HCT116 (cell line): ENCODE measurements around the gene ACVR1B. TPM values are rescaled to one million over a fixed set of nuclear protein-coding genes. Genes with fewer than 3 reads are reported as not detected.

Experiments
- ATAC-seq: fragments of 200-7000 bp; cut with Tn5 transposase; 2 replicates; pipeline ENCODE4 v1.9.1; 2020; ENCODE audit warnings: mild to moderate bottlenecking, moderate library complexity
- BruUV-seq: library from RNA; stranded (reverse); fragments of 400-500 nt; replicated peaks from 2 replicates; lab custom pipeline; 2021; lab: Mats Ljungman, UMichigan
- CTCF ChIA-PET: fragments of 300-600 bp; sonication (Branson Sonifier 250); formaldehyde crosslinking; loops from one replicate; lab custom pipeline; 2021; ENCODE audit warnings: antibody characterized with exemption; lab: Charles Lee
- POLR2A ChIA-PET: fragments of 300-600, 350-600 bp; sonication (Branson Sonifier 250); formaldehyde crosslinking; loops from one replicate; lab custom pipeline; 2021; ENCODE audit warnings: antibody characterized with exemption; lab: Charles Lee
- RAD21 ChIA-PET, 2 experiments: fragments of 300-600 bp; sonication (Branson Sonifier 250); formaldehyde crosslinking; loops; one replicate each; lab custom pipeline; 2023; ENCODE audit warnings: low total read pairs in 2 of 2; ENCODE audit not compliant: uncharacterized antibody in 2 of 2, unreplicated experiment in 2 of 2, low non-redundant PET in 1 of 2; lab: Charles Lee
- DNase-seq: peaks from one replicate; pipeline ENCODE4 v3.0.0-alpha.2; 2010; ENCODE audit warnings: low read depth, low spot score
- H2AFZ ChIP-seq: fragments of 200-600 bp; shearing (Covaris generic), sonication (generic); 2 replicates; pipeline ENCODE4 v1.6.1; 2017; ENCODE audit warnings: low read depth, mixed run types, mixed read lengths, antibody characterized with exemption, low read length; ENCODE audit not compliant: poor library complexity, severe bottlenecking
- H3K27ac ChIP-seq: 2 replicates; pipeline ENCODE4 v1.5.1; 2012; ENCODE audit warnings: low read depth, low read length
- H3K27me3 ChIP-seq: fragments of 200-600 bp; sonication (generic); 2 replicates; pipeline ENCODE4 v1.6.1; 2016; ENCODE audit warnings: mixed run types, low read length, mixed read lengths; ENCODE audit not compliant: insufficient read depth
- H3K36me3 ChIP-seq, 2 experiments: fragments of 200-500 bp in 1 of 2; fragments of 200-600 bp in 1 of 2; sonication (Bioruptor generic) in 1 of 2; sonication (generic) in 1 of 2; 2 replicates each; pipeline versions ENCODE4 v1.5.1 to v1.6.1; 2014 to 2016; ENCODE audit warnings: low read length in 2 of 2, inconsistent platforms in 1 of 2, mixed read lengths in 1 of 2, mixed run types in 1 of 2; ENCODE audit not compliant: insufficient read depth in 2 of 2, control insufficient read depth in 1 of 2
- H3K4me1 ChIP-seq, 2 experiments: fragments of 200-600 bp in 1 of 2; sonication (generic) in 1 of 2; 2 replicates each; pipeline versions ENCODE4 v1.5.1 to v1.6.1; 2012 to 2017; ENCODE audit warnings: low read length in 2 of 2, inconsistent platforms in 1 of 2, mild to moderate bottlenecking in 1 of 2, mixed read lengths in 1 of 2, mixed run types in 1 of 2, moderate library complexity in 1 of 2; ENCODE audit not compliant: insufficient read depth in 2 of 2, control insufficient read depth in 1 of 2
- H3K4me2 ChIP-seq: fragments of 200-600 bp; sonication (generic); 2 replicates; pipeline ENCODE4 v1.6.1; 2017; ENCODE audit warnings: mixed run types, low read length, mixed read lengths
- H3K4me3 ChIP-seq, 2 experiments: fragments of 200-600 bp in 1 of 2; sonication (generic) in 1 of 2; replicated peaks in 1 of 2; 2 replicates each; pipeline ENCODE4 v1.5.1; 2011 to 2016; ENCODE audit warnings: low read length in 2 of 2, control low read depth in 1 of 2, low read depth in 1 of 2, mild to moderate bottlenecking in 1 of 2, mixed read lengths in 1 of 2, mixed run types in 1 of 2
- H3K79me2 ChIP-seq: fragments of 200-600 bp; sonication (generic); 2 replicates; pipeline ENCODE4 v1.6.1; 2017; ENCODE audit warnings: mild to moderate bottlenecking, mixed run types, low read length, moderate library complexity, mixed read lengths; ENCODE audit not compliant: insufficient read depth
- H3K9ac ChIP-seq: fragments of 200-600 bp; sonication (generic); 2 replicates; pipeline ENCODE4 v1.6.1; 2016; ENCODE audit warnings: low read length, mixed read lengths
- H3K9me2 ChIP-seq: fragments of 200-600 bp; sonication (generic), shearing (Covaris generic); 2 replicates; pipeline ENCODE4 v1.6.1; 2017; ENCODE audit warnings: mixed run types, mild to moderate bottlenecking, moderate library complexity; ENCODE audit not compliant: insufficient read depth
- H3K9me3 ChIP-seq, 2 experiments: fragments of 200-500 bp in 1 of 2; fragments of 200-600 bp in 1 of 2; sonication (Bioruptor generic) in 1 of 2; sonication (generic) in 1 of 2; 2 replicates each; pipeline ENCODE4 v1.6.1; 2014 to 2017; ENCODE audit warnings: low read length in 2 of 2, mixed read lengths in 2 of 2, inconsistent platforms in 1 of 2, low read depth in 1 of 2, mild to moderate bottlenecking in 1 of 2, mixed run types in 1 of 2, moderate library complexity in 1 of 2; ENCODE audit not compliant: control insufficient read depth in 1 of 2, insufficient read depth in 1 of 2
- H4K20me1 ChIP-seq: fragments of 200-600 bp; sonication (generic), shearing (Covaris generic); 2 replicates; pipeline ENCODE4 v1.6.1; 2017; ENCODE audit warnings: mixed run types, mild to moderate bottlenecking, moderate library complexity; ENCODE audit not compliant: insufficient read depth
- CBX3 ChIP-seq: IDR thresholded peaks from 2 replicates; pipeline ENCODE4 v1.6.1; 2012; ENCODE audit warnings: low read depth
- EGR1 ChIP-seq: IDR thresholded peaks from 2 replicates; pipeline ENCODE4 v1.6.1; 2012; ENCODE audit warnings: low read depth
- RAD21 ChIP-seq: IDR thresholded peaks from 2 replicates; pipeline ENCODE4 v1.6.1; 2012; ENCODE audit warnings: low read depth, mild to moderate bottlenecking
- YY1 ChIP-seq: IDR thresholded peaks from 2 replicates; pipeline ENCODE4 v1.6.1; 2011; ENCODE audit warnings: low read length, low read depth, moderate library complexity, mild to moderate bottlenecking; ENCODE audit not compliant: insufficient replicate concordance; ENCODE audit errors: extremely low read depth
- intact Hi-C: fragments of 100-400 bp; cut with micrococcal nuclease; formaldehyde crosslinking; loops from 2 replicates; pipeline ENCODE4 v1.10.0; 2022
- total RNA-seq: library from RNA; stranded (reverse); gene quantifications from one replicate; pipeline ENCODE4 v1.2.1, GENCODE V29; 2021; ENCODE audit not compliant: unreplicated experiment
- TF ChIP-seq, protein P1 (sequence below), 3 experiments: fragments of 200-600 bp in 1 of 3; sonication (generic) in 1 of 3; IDR thresholded peaks in 2 of 3; conservative IDR thresholded peaks in 1 of 3; 2 replicates each; pipeline ENCODE4 v1.5.1; 2012 to 2017; ENCODE audit warnings: low read depth in 2 of 3, low read length in 2 of 3, antibody characterized with exemption in 1 of 3, borderline replicate concordance in 1 of 3, control low read depth in 1 of 3, mild to moderate bottlenecking in 1 of 3, mixed read lengths in 1 of 3, mixed run types in 1 of 3, moderate library complexity in 1 of 3; ENCODE audit not compliant: insufficient read depth in 1 of 3

ACVR1B gene
- total RNA-seq, 1 experiment from 2014 or later = 22.7 TPM

DNA sequence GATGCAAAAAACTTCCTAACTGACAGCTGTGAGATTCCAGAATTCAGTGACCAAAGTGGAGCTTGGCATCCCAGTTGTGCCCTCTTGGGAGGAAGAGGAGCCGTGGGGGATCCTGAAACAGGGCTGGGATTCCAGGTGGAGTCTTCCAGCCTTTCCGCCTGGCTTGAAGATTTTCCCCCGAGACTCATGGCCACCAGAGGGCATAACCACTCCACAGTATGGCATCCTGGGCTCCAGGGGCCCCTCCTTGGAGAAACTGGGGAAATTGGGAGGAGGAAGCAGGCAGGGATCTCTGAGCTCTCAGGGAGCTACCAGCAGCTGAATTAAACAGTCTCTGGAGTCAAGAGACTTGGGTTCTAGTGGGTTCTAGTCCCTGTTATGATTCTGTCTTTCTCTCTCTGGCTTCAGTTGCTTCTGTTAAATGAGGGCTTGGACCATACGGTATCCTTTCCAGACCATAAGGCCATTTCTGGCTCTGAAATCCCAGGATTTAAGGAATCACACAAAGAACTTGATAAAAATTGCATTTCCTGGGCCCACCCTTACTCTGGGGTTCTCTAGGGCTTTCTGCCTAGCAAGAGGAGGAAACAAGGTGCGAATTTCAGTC, 52.6 kb downstream of the ACVR1B start:
- H4K20me1 ChIP-seq = no peaks in the 10 kb centered on the region
- intact Hi-C loops = loop anchor here (1.0 kb wide), 2 partner anchors 19 to 116 kb away; no protein-coding TSS in a partner anchor
- H3K4me2 ChIP-seq = no peak overlapping the region
- no peaks in the 10 kb centered on the region for H3K9me2 ChIP-seq
- no peaks in the 10 kb centered on the region for H3K36me3 ChIP-seq
- ATAC-seq (peak; percentile 83), DNase-seq (no peak)
- RAD21 ChIA-PET = interaction anchor here (0.6 to 2.8 kb wide), 7 partner anchors 15 to 21 kb away, joined by 3 to 21 read pairs (median 5); no protein-coding TSS in a partner anchor
- H3K9me3 ChIP-seq = no peaks in the 10 kb centered on the region
- H3K4me1 ChIP-seq = peaks cover 0 to 7% of the 10 kb centered on the region in 2 experiments; a peak in 2 of 4 replicates
- no peak overlapping the region for H3K4me3 ChIP-seq
- CTCF ChIA-PET = interaction anchor here (0.6 to 5.5 kb wide), 12 partner anchors 11 to 119 kb away, joined by 3 to 137 read pairs (median 6); no protein-coding TSS in a partner anchor
- no peaks in the 10 kb centered on the region for H3K27me3 ChIP-seq
- POLR2A ChIA-PET = interaction anchor here (3.1 kb wide), 1 partner anchor 20 kb away, joined by 15 read pairs; no protein-coding TSS in a partner anchor
- H3K79me2 ChIP-seq = no peaks in the 10 kb centered on the region
- no peak for TF ChIP-seq YY1
- TF ChIP-seq EGR1 = no peak
- TF ChIP-seq RAD21 = peak; percentile 94
- TF ChIP-seq CBX3 = no peak
- TF ChIP-seq, protein P1, sequence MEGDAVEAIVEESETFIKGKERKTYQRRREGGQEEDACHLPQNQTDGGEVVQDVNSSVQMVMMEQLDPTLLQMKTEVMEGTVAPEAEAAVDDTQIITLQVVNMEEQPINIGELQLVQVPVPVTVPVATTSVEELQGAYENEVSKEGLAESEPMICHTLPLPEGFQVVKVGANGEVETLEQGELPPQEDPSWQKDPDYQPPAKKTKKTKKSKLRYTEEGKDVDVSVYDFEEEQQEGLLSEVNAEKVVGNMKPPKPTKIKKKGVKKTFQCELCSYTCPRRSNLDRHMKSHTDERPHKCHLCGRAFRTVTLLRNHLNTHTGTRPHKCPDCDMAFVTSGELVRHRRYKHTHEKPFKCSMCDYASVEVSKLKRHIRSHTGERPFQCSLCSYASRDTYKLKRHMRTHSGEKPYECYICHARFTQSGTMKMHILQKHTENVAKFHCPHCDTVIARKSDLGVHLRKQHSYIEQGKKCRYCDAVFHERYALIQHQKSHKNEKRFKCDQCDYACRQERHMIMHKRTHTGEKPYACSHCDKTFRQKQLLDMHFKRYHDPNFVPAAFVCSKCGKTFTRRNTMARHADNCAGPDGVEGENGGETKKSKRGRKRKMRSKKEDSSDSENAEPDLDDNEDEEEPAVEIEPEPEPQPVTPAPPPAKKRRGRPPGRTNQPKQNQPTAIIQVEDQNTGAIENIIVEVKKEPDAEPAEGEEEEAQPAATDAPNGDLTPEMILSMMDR (IDR thresholded peaks at IDR 0.05 in 2 of 3, conservative IDR thresholded peaks at IDR 0.05 in 1 of 3; ENCODE audit: borderline replicate concordance in 1 of 3, insufficient read depth in 1 of 3, low read depth in 2 of 3, low read length in 2 of 3) = peak; percentile 79 to 94 (median 82)
- no peak overlapping the region for H2AFZ ChIP-seq
- BruUV-seq = no TSS peak
- H3K27ac ChIP-seq = no peak overlapping the region
- no peak overlapping the region for H3K9ac ChIP-seq
